ENCODE data around the gene TSC22D1.

Gene TSC22D1

DNA sequence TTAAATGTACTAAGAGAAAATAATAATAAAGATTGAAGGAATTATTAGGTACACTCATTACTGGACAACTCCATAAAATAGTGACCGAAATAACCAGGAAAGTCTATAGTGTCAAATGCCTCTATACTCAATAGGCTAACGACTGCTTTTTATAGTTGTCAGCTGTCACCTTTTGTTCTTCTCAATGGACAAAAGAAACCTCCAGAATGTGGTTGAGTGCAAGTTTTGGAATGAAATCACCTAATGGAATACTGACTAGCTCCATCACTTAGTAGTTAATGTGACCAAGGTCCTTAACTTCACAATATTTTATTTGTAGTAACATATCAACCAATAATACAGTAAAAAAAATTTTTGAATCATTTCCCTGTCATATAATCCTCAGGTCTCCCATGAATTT lies 18.1 kb downstream of the TSC22D1 start:
- H3K4me3 ChIP-seq = no peak overlapping the region
- H3K27ac ChIP-seq = no peak overlapping the region
- no peaks in the 10 kb centered on the region for H3K27me3 ChIP-seq
- no peak overlapping the region for H3K9ac ChIP-seq
- H3K9me3 ChIP-seq (replicated peaks in 1 of 11) = peaks cover 0 to 15% (median 0%) of the 10 kb centered on the region in 11 experiments; a peak in 4 of 22 replicates
- H3K4me1 ChIP-seq = no peaks in the 10 kb centered on the region
- TF ChIP-seq Cebpa-rat (IDR thresholded peaks at IDR 0.05) = no peak
- H3K36me3 ChIP-seq = peaks cover 12 to 25% (median 16%) of the 10 kb centered on the region in 11 experiments; a peak in 21 of 22 replicates
- H4K20me1 ChIP-seq = peaks cover 0 to 4% (median 0%) of the 10 kb centered on the region in 11 experiments; a peak in 1 of 22 replicates
- H3K4me2 ChIP-seq = no peak overlapping the region

DNA sequence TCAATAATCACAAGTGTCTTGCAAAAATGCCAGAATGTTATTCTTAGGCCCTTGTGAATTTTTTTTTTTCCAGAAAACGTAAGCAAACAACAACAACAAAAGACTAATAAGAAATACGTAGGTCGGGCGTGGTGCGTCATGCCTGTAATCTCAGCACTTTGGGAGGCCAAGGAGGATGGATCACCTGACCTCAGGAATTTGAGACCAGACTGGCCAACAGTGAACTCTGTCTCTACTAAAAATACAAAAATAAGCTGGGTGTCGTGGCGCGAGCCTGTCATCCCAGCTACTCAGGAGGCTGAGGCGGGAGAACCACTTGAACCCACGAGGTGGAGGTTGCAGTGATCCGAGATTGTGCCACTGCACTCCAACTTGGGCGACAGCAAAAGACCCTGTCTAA lies 20.9 kb downstream of the TSC22D1 start:
- Histone ChIP-seq H3K4me1 (no peaks in the 10 kb centered on the region), H3K9me3 (replicated peaks in 1 of 11) (peaks cover 0 to 12% (median 0%) of the 10 kb centered on the region in 11 experiments; a peak in 3 of 22 replicates), H3K4me2 (no peak overlapping the region), H3K4me3 (no peak overlapping the region), H4K20me1 (peaks cover 0 to 3% (median 0%) of the 10 kb centered on the region in 11 experiments; a peak in 1 of 22 replicates), H3K9ac (no peak overlapping the region), H3K27me3 (no peaks in the 10 kb centered on the region), H3K36me3 (peaks cover 13 to 42% (median 25%) of the 10 kb centered on the region in 11 experiments), H3K27ac (no peak overlapping the region)
- TF ChIP-seq Cebpa-rat (IDR thresholded peaks at IDR 0.05) = no peak

DNA sequence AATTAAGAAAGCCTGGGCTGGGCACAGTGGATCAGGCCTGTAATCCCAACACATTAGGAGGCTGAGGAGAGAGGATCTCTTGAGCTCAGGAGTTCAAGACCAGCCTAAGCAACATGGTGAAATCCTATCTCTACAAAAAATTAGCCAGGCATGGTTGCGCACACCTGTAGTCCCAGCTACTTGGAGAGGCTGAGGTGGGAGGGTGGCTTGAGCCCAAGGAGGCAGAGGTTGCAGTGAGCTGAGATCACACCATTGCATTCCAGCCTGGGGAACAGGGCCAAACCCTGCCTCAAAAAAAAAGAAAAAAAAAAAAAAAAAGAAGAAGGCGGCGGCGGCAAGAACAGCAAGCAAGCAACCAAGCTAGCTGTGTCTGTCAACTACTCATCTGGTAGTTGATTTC lies 26.7 kb downstream of the TSC22D1 start:
- TF ChIP-seq Cebpa-rat (IDR thresholded peaks at IDR 0.05) = no peak
- Histone ChIP-seq H4K20me1 (peaks cover 0 to 9% (median 0%) of the 10 kb centered on the region in 11 experiments; a peak in 4 of 22 replicates), H3K9me3 (replicated peaks in 1 of 11) (no peaks in the 10 kb centered on the region)

DNA sequence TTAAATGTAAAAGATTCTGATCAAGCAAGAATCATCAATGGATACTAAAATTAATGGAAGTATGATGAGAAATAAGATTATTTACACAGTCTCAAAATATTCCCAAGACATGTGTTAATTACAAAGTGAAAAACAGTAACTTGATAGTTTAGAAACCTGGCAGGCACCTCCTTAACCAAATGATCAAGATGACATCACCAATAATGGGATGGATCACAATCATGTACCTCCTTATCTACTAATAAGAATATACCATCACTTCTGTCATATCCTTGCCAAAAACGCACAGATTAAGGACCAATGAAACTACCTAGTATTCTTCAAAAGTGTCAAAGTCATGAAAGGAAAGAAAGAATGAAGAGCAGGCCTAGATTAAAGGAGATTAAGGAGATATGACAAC lies 30.0 kb downstream of the TSC22D1 start:
- Histone ChIP-seq H3K4me1 (no peaks in the 10 kb centered on the region; a peak in 1 of 20 replicates), H4K20me1 (peaks cover 0 to 8% (median 0%) of the 10 kb centered on the region in 11 experiments; a peak in 3 of 22 replicates), H3K9ac (no peak overlapping the region), H3K27me3 (no peaks in the 10 kb centered on the region), H3K4me2 (no peak overlapping the region), H3K9me3 (replicated peaks in 1 of 11) (no peaks in the 10 kb centered on the region), H3K36me3 (peaks cover 0 to 11% (median 3%) of the 10 kb centered on the region in 11 experiments; a peak in 4 of 22 replicates), H3K27ac (no peak overlapping the region), H3K4me3 (no peak overlapping the region)
- TF ChIP-seq Cebpa-rat (IDR thresholded peaks at IDR 0.05) = no peak

More for the DNA sequence above, 26.7 kb downstream of the TSC22D1 start:
- H3K36me3 ChIP-seq = peaks cover 3 to 35% (median 12%) of the 10 kb centered on the region in 11 experiments; a peak in 15 of 22 replicates
- no peaks in the 10 kb centered on the region; a peak in 1 of 20 replicates for H3K4me1 ChIP-seq
- no peaks in the 10 kb centered on the region for H3K27me3 ChIP-seq
- H3K4me2 ChIP-seq = no peak overlapping the region
- H3K4me3 ChIP-seq = no peak overlapping the region
- H3K9ac ChIP-seq = no peak overlapping the region
- no peak overlapping the region for H3K27ac ChIP-seq

DNA sequence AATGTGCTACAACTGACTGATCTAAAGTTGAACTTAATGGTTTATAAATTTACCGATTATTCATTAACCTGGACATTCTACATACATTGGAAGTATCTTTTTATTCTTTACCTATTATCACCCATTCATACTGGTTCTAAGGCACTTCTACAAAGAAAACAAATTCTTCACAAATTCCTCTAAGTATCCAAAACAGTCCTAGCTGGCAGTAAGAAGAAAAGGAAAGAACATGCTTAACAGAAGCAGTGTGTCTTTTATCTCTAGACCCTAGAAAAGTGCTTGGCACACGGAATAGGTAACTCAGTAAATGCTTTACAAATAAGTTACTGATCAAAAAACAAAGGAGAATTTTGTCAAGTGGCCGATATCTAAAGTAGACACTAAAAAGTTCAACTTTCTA lies 32.8 kb downstream of the TSC22D1 start:
- Histone ChIP-seq H4K20me1 (peaks cover 0 to 4% (median 0%) of the 10 kb centered on the region in 11 experiments; a peak in 1 of 22 replicates), H3K4me1 (no peaks in the 10 kb centered on the region; a peak in 1 of 20 replicates), H3K27ac (no peak overlapping the region), H3K9ac (no peak overlapping the region), H3K9me3 (replicated peaks in 1 of 11) (no peaks in the 10 kb centered on the region), H3K27me3 (no peaks in the 10 kb centered on the region), H3K36me3 (peaks cover 5 to 29% (median 19%) of the 10 kb centered on the region in 11 experiments; a peak in 14 of 22 replicates), H3K4me2 (no peak overlapping the region), H3K4me3 (no peak overlapping the region)
- no peak for TF ChIP-seq Cebpa-rat (IDR thresholded peaks at IDR 0.05)

DNA sequence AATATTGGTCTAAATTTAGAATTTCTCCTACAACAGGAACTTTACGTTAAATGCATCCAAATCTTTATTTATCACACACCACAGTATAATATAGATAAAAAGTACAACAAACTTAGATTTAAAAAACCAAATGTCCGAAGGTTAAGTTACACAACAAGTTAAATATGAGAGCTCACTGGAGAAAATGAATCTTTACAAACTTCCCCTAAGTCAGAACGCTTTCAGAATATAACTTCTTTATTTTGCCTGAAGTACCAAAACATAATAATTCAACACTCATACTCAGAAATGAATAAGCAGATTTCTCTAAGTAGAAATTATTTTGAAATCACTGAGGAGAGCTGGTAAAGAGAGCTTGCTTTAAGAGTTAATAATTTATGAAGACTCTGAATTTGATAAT lies 33.8 kb downstream of the TSC22D1 start:
- no peaks in the 10 kb centered on the region for H3K27me3 ChIP-seq
- TF ChIP-seq Cebpa-rat (IDR thresholded peaks at IDR 0.05) = no peak
- no peak overlapping the region for H3K27ac ChIP-seq
- no peak overlapping the region for H3K4me3 ChIP-seq
- no peaks in the 10 kb centered on the region for H3K9me3 ChIP-seq (replicated peaks in 1 of 11)
- H3K4me2 ChIP-seq = no peak overlapping the region; a peak in 1 of 22 replicates
- H3K4me1 ChIP-seq = no peaks in the 10 kb centered on the region
- H4K20me1 ChIP-seq = no peaks in the 10 kb centered on the region
- no peak overlapping the region for H3K9ac ChIP-seq
- peaks cover 5 to 29% (median 19%) of the 10 kb centered on the region in 11 experiments; a peak in 14 of 22 replicates for H3K36me3 ChIP-seq

DNA sequence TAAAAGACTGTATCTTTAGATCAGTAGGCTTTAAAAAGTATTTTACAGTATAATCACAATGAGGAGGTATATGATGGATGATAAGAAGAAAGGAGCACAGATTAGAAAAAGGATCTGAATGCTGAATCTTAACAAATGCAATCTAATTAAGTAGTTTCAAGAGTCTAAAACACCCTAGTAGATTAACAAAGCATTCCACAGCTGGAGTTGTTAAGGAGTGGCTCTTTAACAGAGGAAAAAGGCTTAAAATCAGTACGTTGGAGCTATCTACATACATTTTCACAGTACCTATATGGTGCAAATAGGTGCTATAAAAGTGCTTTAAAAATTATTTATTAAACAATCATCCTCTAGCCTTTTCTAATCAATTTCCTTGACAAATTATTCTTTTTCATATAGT lies 34.5 kb downstream of the TSC22D1 start:
- Histone ChIP-seq H3K4me3 (no peak overlapping the region), H3K9ac (no peak overlapping the region), H3K4me1 (no peaks in the 10 kb centered on the region), H4K20me1 (no peaks in the 10 kb centered on the region), H3K27me3 (no peaks in the 10 kb centered on the region), H3K27ac (no peak overlapping the region), H3K4me2 (no peak overlapping the region), H3K9me3 (replicated peaks in 1 of 11) (no peaks in the 10 kb centered on the region), H3K36me3 (peaks cover 5 to 29% (median 19%) of the 10 kb centered on the region in 11 experiments; a peak in 13 of 22 replicates)
- TF ChIP-seq Cebpa-rat (IDR thresholded peaks at IDR 0.05) = no peak

DNA sequence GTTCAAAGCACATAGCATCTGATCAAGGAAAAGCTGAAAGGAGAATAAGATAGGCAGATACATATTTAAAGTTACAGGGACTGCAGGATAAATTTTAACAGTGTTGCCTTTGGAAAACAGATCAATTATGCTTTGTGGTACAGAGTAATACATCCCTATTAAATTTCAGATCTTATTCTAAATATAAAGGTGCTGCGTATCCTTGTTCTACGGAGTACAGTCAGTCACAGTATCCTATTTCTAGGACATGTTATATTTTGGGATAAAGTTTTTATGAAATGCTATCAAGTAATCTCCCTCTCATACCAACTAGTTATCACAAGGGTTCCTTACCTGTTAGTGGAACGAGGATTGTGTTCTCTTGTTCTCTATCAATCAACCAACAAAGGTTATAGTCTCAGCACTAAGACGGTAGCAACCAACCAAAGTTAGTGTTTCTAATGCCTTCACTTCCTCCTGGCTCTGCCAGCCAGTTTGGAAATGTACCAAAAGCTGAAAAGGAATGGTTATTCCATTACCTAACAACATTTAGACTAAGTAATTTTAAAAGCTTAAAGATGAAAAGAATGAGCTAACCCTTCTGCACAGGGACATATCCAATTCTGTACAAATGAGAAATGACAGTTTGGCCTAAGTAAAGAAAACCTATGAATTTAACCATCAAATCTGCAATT lies 35.2 kb downstream of the TSC22D1 start:
- Histone ChIP-seq H3K4me3 (no peak overlapping the region), H3K4me1 (no peaks in the 10 kb centered on the region)

DNA sequence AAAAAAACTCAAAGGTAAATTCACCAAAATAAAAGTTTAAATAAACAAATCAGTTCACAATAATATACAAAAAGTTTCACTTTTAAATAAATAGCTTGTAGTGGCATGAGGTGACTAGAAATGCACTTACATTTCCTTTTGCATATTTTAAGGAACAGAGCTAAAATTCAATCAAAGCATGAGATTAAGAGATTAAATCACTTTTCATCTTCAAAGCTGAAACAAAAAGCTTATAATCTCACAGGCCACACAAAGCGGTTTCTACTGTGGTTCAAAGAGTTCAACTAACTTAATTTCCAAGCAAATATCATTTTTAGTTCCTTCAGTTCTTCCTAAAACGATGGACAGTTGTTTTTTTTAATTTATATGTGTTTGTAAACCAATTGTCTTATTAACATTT lies 38.9 kb downstream of the TSC22D1 start:
- H3K36me3 ChIP-seq = peaks cover 0 to 26% (median 16%) of the 10 kb centered on the region in 11 experiments; a peak in 14 of 22 replicates
- no peak for TF ChIP-seq Cebpa-rat (IDR thresholded peaks at IDR 0.05)

More for the DNA sequence above, 35.2 kb downstream of the TSC22D1 start:
- H3K27me3 ChIP-seq = no peaks in the 10 kb centered on the region
- no peak overlapping the region for H3K27ac ChIP-seq
- no peaks in the 10 kb centered on the region for H3K9me3 ChIP-seq (replicated peaks in 1 of 11)
- H3K36me3 ChIP-seq = peaks cover 5 to 29% (median 19%) of the 10 kb centered on the region in 11 experiments; a peak in 13 of 22 replicates
- no peak overlapping the region for H3K4me2 ChIP-seq
- H3K9ac ChIP-seq = no peak overlapping the region
- no peak for TF ChIP-seq Cebpa-rat (IDR thresholded peaks at IDR 0.05)
- H4K20me1 ChIP-seq = no peaks in the 10 kb centered on the region

More for the DNA sequence above, 38.9 kb downstream of the TSC22D1 start:
- no peaks in the 10 kb centered on the region for H3K9me3 ChIP-seq (replicated peaks in 1 of 11)
- H4K20me1 ChIP-seq = no peaks in the 10 kb centered on the region
- no peaks in the 10 kb centered on the region for H3K27me3 ChIP-seq
- H3K9ac ChIP-seq = no peak overlapping the region
- no peak overlapping the region for H3K4me2 ChIP-seq
- no peaks in the 10 kb centered on the region for H3K4me1 ChIP-seq
- no peak overlapping the region for H3K4me3 ChIP-seq
- no peak overlapping the region for H3K27ac ChIP-seq

Data from BLaER1 treated with 17β-estradiol and CSF1 and Interleukin-3, amounts not matched to agents 10 nM and 100 nM (cell line).